IPS-18a (cell line): Measurements from ENCODE around the gene DOCK4.

Experiments
- H3K27ac ChIP-seq: one replicate; pipeline ENCODE4 v1.5.1; 2013; ENCODE audit warnings: low read length
- H3K27me3 ChIP-seq: one replicate; pipeline ENCODE4 v1.6.1; 2013; ENCODE audit warnings: mild to moderate bottlenecking, low read length; ENCODE audit not compliant: control insufficient read depth, insufficient read depth
- H3K36me3 ChIP-seq: one replicate; pipeline ENCODE4 v1.6.1; 2013; ENCODE audit warnings: low read depth, low read length; ENCODE audit not compliant: control insufficient read depth
- H3K4me1 ChIP-seq: one replicate; pipeline ENCODE4 v1.6.1; 2013; ENCODE audit warnings: low read depth, low read length; ENCODE audit not compliant: control insufficient read depth
- H3K4me3 ChIP-seq: one replicate; pipeline ENCODE4 v1.5.1; 2013; ENCODE audit warnings: low read length
- H3K9ac ChIP-seq: one replicate; pipeline ENCODE4 v1.6.1; 2013; ENCODE audit warnings: mild to moderate bottlenecking, low read length, moderate library complexity
- H3K9me3 ChIP-seq: one replicate; pipeline ENCODE4 v1.6.1; 2013; ENCODE audit warnings: low read depth, low read length; ENCODE audit not compliant: control insufficient read depth

Gene DOCK4

GRCh38 chr7:112065758-112066157 is 140.4 kb downstream of the DOCK4 start:
- H3K36me3 ChIP-seq, result no peaks in the 10 kb centered on the region
- no peaks in the 10 kb centered on the region for H3K9me3 ChIP-seq
- H3K4me1 ChIP-seq, result no peaks in the 10 kb centered on the region
- H3K4me3 ChIP-seq, result no peak overlapping the region
- no peak overlapping the region for H3K9ac ChIP-seq
- H3K27me3 ChIP-seq, result no peaks in the 10 kb centered on the region
- no peak overlapping the region for H3K27ac ChIP-seq

DNA sequence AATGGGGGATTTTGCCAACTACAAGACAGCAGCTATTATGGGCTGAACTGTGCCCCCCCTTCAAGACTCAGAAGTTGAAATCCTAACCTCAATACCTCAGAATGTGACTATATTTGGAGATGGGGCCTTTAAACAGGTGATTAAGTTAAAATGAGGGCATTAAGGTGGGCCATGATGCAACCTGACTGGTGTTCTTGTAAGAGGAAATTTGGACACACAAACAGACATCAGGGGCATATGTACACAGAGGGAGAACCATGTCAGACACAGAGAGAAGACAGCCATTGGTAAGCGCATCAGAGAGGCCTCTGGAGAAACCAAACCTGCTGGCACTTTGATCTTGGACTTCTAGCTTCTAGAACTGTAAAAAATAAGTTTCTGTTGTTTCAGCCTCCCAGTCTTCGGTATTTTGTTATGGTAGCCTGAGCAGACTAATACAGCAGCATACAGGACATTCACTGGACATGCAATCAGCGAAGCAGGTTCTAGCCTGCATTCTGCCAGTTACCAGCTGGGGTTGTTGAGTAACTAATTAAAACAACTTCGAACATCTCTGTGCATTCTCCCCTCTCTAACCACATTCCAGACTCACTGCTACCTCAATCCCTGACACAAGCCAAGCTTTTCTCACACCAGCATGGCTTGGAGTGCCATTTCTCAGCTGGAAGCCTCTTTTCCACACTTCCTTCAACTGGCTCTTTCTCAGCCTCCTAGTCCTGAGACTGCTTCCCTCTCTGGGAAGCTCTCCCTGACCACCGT is 141.4 kb downstream of the DOCK4 start:
- Histone ChIP-seq H3K9ac (no peak overlapping the region), H3K36me3 (no peaks in the 10 kb centered on the region), H3K27ac (no peak overlapping the region), H3K27me3 (no peaks in the 10 kb centered on the region), H3K9me3 (no peaks in the 10 kb centered on the region), H3K4me1 (no peaks in the 10 kb centered on the region), H3K4me3 (no peak overlapping the region)

GRCh38 chr7:112063974-112064373 is 142.2 kb downstream of the DOCK4 start:
- H3K27me3 ChIP-seq, result no peaks in the 10 kb centered on the region
- no peak overlapping the region for H3K4me3 ChIP-seq
- H3K27ac ChIP-seq, result no peak overlapping the region
- H3K9me3 ChIP-seq, result no peaks in the 10 kb centered on the region
- H3K9ac ChIP-seq, result no peak overlapping the region
- no peaks in the 10 kb centered on the region for H3K36me3 ChIP-seq
- H3K4me1 ChIP-seq, result no peaks in the 10 kb centered on the region

DNA sequence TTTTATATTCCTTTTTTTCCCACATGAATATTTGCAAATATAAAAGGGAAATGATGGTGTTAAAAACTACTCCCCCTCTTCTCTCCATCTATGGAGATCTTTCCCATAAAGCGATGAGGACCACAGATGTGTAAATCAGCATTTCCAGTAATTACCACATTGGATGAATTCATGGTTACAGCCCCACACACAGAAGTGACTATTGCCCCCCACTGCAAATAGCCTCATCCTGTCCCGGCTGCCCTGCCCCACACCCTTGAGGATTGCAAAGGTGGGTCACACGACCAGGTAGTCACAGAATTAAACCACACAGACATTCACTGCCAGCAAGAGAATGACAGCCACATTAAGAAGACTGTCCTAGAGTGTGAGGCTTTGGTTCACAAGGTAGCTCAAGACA is 145.1 kb downstream of the DOCK4 start:
- no peaks in the 10 kb centered on the region for H3K4me1 ChIP-seq
- no peaks in the 10 kb centered on the region for H3K36me3 ChIP-seq
- H3K27me3 ChIP-seq, result no peaks in the 10 kb centered on the region
- H3K9me3 ChIP-seq, result no peaks in the 10 kb centered on the region
- no peak overlapping the region for H3K9ac ChIP-seq
- H3K27ac ChIP-seq, result no peak overlapping the region
- H3K4me3 ChIP-seq, result no peak overlapping the region

GRCh38 chr7:112060625-112061024 is 145.6 kb downstream of the DOCK4 start:
- no peaks in the 10 kb centered on the region for H3K27me3 ChIP-seq
- no peak overlapping the region for H3K9ac ChIP-seq
- H3K9me3 ChIP-seq, result no peaks in the 10 kb centered on the region
- H3K36me3 ChIP-seq, result no peaks in the 10 kb centered on the region
- no peak overlapping the region for H3K27ac ChIP-seq
- no peaks in the 10 kb centered on the region for H3K4me1 ChIP-seq
- no peak overlapping the region for H3K4me3 ChIP-seq

- Histone ChIP-seq H3K9ac (no peak overlapping the region), H3K9me3 (no peaks in the 10 kb centered on the region), H3K27ac (no peak overlapping the region), H3K4me1 (no peaks in the 10 kb centered on the region), H3K36me3 (no peaks in the 10 kb centered on the region), H3K4me3 (no peak overlapping the region), H3K27me3 (no peaks in the 10 kb centered on the region)
Measured at GRCh38 chr7:112059675-112060074, 146.5 kb downstream of the DOCK4 start.

DNA sequence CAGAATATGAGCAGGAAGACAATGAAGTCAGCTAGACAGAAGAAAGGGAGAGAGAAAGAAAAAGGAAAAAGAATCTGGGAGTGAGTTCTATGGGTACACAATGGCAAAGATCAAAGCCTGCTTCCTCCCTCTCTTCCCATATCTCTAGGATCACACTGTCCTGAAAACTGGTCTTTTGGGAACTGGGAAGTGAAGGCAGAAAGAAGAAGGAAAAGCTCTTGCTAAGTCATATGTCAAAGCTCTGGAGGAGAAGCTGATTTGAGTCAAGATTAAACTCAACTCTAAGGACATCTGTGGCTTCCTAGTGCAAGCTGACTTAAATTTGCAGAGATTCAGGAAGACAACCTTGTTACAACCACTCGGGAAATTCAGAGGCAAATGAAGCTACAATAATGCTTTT is 147.5 kb downstream of the DOCK4 start:
- H3K27ac ChIP-seq, result no peak overlapping the region
- no peaks in the 10 kb centered on the region for H3K27me3 ChIP-seq

DNA sequence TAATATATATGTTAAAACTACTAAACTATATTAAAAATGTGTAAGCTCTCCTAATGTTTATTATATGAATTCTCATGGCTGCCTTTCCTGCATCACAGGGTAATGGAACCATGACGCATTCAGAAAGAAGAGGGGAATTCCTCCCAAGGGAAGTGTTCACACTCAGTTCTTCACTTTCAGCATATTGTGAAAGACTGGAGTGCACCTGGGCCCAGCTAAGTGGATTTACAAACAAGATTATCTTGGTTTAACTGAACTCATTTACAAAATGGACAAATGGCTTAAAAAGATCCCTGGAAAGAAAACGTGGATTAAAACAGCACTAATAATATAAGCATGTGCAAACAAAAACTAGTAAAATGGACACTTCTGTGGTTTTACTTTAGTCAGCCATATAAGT is 149.8 kb downstream of the DOCK4 start:
- no peak overlapping the region for H3K27ac ChIP-seq
- H3K9me3 ChIP-seq, result no peaks in the 10 kb centered on the region
- H3K9ac ChIP-seq, result no peak overlapping the region
- no peak overlapping the region for H3K4me3 ChIP-seq
- H3K36me3 ChIP-seq, result no peaks in the 10 kb centered on the region
- no peaks in the 10 kb centered on the region for H3K4me1 ChIP-seq
- no peaks in the 10 kb centered on the region for H3K27me3 ChIP-seq

More for the DNA sequence above, 147.5 kb downstream of the DOCK4 start:
- Histone ChIP-seq H3K36me3 (no peaks in the 10 kb centered on the region), H3K4me1 (no peaks in the 10 kb centered on the region), H3K4me3 (no peak overlapping the region), H3K9me3 (no peaks in the 10 kb centered on the region), H3K9ac (no peak overlapping the region)

GRCh38 chr7:112053737-112054069 is 152.5 kb downstream of the DOCK4 start:
- Histone ChIP-seq H3K4me1 (no peaks in the 10 kb centered on the region), H3K27ac (no peak overlapping the region), H3K9ac (no peak overlapping the region), H3K36me3 (no peaks in the 10 kb centered on the region), H3K9me3 (no peaks in the 10 kb centered on the region), H3K27me3 (no peaks in the 10 kb centered on the region), H3K4me3 (no peak overlapping the region)

GRCh38 chr7:112052993-112053736 is 153.0 kb downstream of the DOCK4 start:
- Histone ChIP-seq H3K9ac (no peak overlapping the region), H3K4me3 (no peak overlapping the region), H3K27me3 (no peaks in the 10 kb centered on the region), H3K36me3 (no peaks in the 10 kb centered on the region), H3K27ac (no peak overlapping the region), H3K9me3 (no peaks in the 10 kb centered on the region), H3K4me1 (no peaks in the 10 kb centered on the region)

GRCh38 chr7:112052498-112052897 is 153.7 kb downstream of the DOCK4 start:
- no peaks in the 10 kb centered on the region for H3K9me3 ChIP-seq
- H3K36me3 ChIP-seq, result no peaks in the 10 kb centered on the region
- H3K27ac ChIP-seq, result no peak overlapping the region
- H3K9ac ChIP-seq, result no peak overlapping the region
- no peaks in the 10 kb centered on the region for H3K4me1 ChIP-seq
- H3K4me3 ChIP-seq, result no peak overlapping the region
- no peaks in the 10 kb centered on the region for H3K27me3 ChIP-seq
